Adrenal gland (tissue), 12 donors: ENCODE data around the gene FBXW7. TPM values are rescaled to one million over a fixed set of nuclear protein-coding genes. Genes with fewer than 3 reads are reported as not detected.

Experiments
- DNase-seq, 7 donors: peaks; one replicate each; pipeline ENCODE4 v3.0.0-alpha.2; 2019 to 2020
- H3K27ac ChIP-seq, 5 donors: fragments of 200-600 bp; sonication (generic) in 4 of 5; 1 replicate in 3 of 5; 2 replicates in 2 of 5; pipeline versions ENCODE4 v1.5.1 to v1.8.0; 2016 to 2020; ENCODE audit warnings: mild to moderate bottlenecking in 1 of 5
- H3K27me3 ChIP-seq: fragments of 200-600 bp; 2 replicates; pipeline ENCODE4 v1.8.0; 2021
- H3K36me3 ChIP-seq, 2 donors: fragments of 200-600 bp; replicated peaks in 1 of 2; 1 replicate in 1 of 2; 2 replicates in 1 of 2; pipeline versions ENCODE4 v1.5.1 to v1.8.0; 2018 to 2022
- H3K4me1 ChIP-seq, 2 donors: fragments of 200-600 bp; replicated peaks in 1 of 2; 1 replicate in 1 of 2; 2 replicates in 1 of 2; pipeline versions ENCODE4 v1.5.1 to v1.8.0; 2018 to 2021
- H3K4me3 ChIP-seq, 4 donors: fragments of 200-600 bp; sonication (generic) in 3 of 4; one replicate each; pipeline ENCODE4 v1.5.1; 2016 to 2018
- H3K9me3 ChIP-seq, 3 donors: fragments of 200-600 bp; sonication (generic) in 1 of 3; replicated peaks in 1 of 3; 1 replicate in 2 of 3; 2 replicates in 1 of 3; pipeline versions ENCODE4 v1.5.1 to v1.8.0; 2016 to 2021
- CTCF ChIP-seq, 6 experiments: fragments of 450-650 bp in 4 of 6; fragments of 200-600 bp in 2 of 6; sonication (generic) in 1 of 6; IDR thresholded peaks; 1 replicate in 5 of 6; 2 replicates in 1 of 6; pipeline versions ENCODE4 v1.5.1 to v1.8.0; 2016 to 2021; ENCODE audit warnings: antibody characterized with exemption in 6 of 6, mild to moderate bottlenecking in 2 of 6, moderate library complexity in 1 of 6
- POLR2A ChIP-seq, 2 donors: fragments of 450-650 bp; IDR thresholded peaks; one replicate each; pipeline ENCODE4 v1.6.1; 2017; ENCODE audit warnings: antibody characterized with exemption in 2 of 2, mild to moderate bottlenecking in 2 of 2, moderate library complexity in 1 of 2
- WGBS, 4 donors: extraction: QIAGEN DNeasy Blood & Tissue Kit in 2 of 4; methylation state at CpG; one replicate each; pipeline versions ENCODE4 v1.1.5 to v1.1.7; 2013 to 2017; 5-methylcytosine and 5-hydroxymethylcytosine counted together
- intact Hi-C, 2 donors: fragments of 100-400 bp; cut with DNase I; formaldehyde crosslinking; loops; one replicate each; pipeline versions ENCODE4 v1.14.1 to v1.15.0; 2022 to 2023
- polyA plus RNA-seq, 3 donors: library from polyadenylated mRNA; stranded (reverse); fragments of 200-250 nt in 2 of 3; fragments of 350-450 nt in 1 of 3; fragmentation: Illumina TruSeq in 1 of 3; extraction: RNeasy Lipid Tissue Mini Kit (QIAGEN cat#74804) in 1 of 3; gene quantifications; one replicate each; pipeline ENCODE4 v1.2.3, GENCODE V29; 2013 to 2014
- total RNA-seq, 9 donors: library from RNA; depleted of rRNA in 4 of 9; stranded (reverse); fragments of >200 nt in 4 of 9; fragments of 120-200 nt in 1 of 9; fragmentation: NEBNext Ultra II Directional in 1 of 9; extraction: Animal tissue kit (Norgen Biotek cat#: 25700) in 1 of 9; gene quantifications; one replicate each; pipeline versions ENCODE4 v1.1.0 to v1.2.4, GENCODE V29; 2013 to 2023
- donor health status: healthy with polysubstance abuse.
- donor health status: Bipolar disorder and iron deficiency.
- donor health status: DM: yes; HTN: yes; CAD: no.
- donor health status: DM: no; HTN: no; CAD: no.
- donor health status: DM: no; HTN: no; CAD: no.
- donor health status: DM: yes; HTN: yes; CAD: no.

The FBXW7 gene
- total and polyA plus RNA-seq, 12 donors = 17.6 to 55.5 (median 30.9) TPM

- no peak overlapping the region for H3K4me3 ChIP-seq
- WGBS, 4 donors = 78 to 92% (median 82%) methylated on average over 1 of the region's 1 CpG
- peaks cover 0 to 11% of the 10 kb centered on the region in 2 donors for H3K4me1 ChIP-seq
Measured at GRCh38 chr4:152460488-152460887, 75.4 kb downstream of the FBXW7 start.

DNA sequence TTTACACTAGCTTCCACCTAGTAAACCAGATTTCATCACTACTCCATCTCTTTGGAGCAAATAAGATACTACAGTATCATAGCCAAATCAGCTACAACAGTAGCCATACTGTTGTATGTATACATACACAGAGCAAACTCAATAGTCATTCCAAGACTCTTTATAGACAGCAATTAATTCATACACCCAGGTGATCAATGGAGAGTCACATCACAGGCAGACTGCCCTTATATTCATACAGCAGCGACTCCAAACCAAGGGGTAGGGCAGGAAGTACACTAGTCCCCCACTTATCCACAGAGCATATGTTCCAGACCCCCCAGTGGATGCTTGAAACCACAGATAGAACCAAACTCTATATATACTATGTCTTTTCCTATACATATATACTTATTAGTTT, 76.6 kb downstream of the FBXW7 start:
- no peaks in the 10 kb centered on the region for H3K27me3 ChIP-seq
- H3K4me1 ChIP-seq = peaks cover 0 to 5% of the 10 kb centered on the region in 2 donors
- WGBS, 4 donors = 83 to 89% (median 86%) methylated on average over 1 of the region's 1 CpG
- H3K27ac ChIP-seq = no peak overlapping the region
- H3K4me3 ChIP-seq = no peak overlapping the region
- no peak for TF ChIP-seq POLR2A (IDR thresholded peaks at IDR 0.05)
- TF ChIP-seq CTCF (IDR thresholded peaks at IDR 0.05) = no peak
- H3K9me3 ChIP-seq = no peaks in the 10 kb centered on the region
- no peak for DNase-seq
- H3K36me3 ChIP-seq = no peaks in the 10 kb centered on the region
- intact Hi-C loops = no loop called here

More at GRCh38 chr4:152460488-152460887, 75.4 kb downstream of the FBXW7 start:
- no peaks in the 10 kb centered on the region for H3K36me3 ChIP-seq
- no peak overlapping the region for H3K27ac ChIP-seq
- H3K9me3 ChIP-seq = no peaks in the 10 kb centered on the region
- TF ChIP-seq CTCF (IDR thresholded peaks at IDR 0.05) = peak in 1 of 6 experiments; percentile 10
- no peak for TF ChIP-seq POLR2A (IDR thresholded peaks at IDR 0.05)
- intact Hi-C loops = no loop called here
- no peaks in the 10 kb centered on the region for H3K27me3 ChIP-seq
- DNase-seq = no peak

GRCh38 chr4:152458801-152459302, 77.0 kb downstream of the FBXW7 start:
- 75 to 96% (median 80%) methylated on average over 1 of the region's 1 CpG for WGBS, 4 donors
- intact Hi-C loops = no loop called here

GRCh38 chr4:152456609-152457008, 79.3 kb downstream of the FBXW7 start:
- Histone ChIP-seq H3K4me1 (no peaks in the 10 kb centered on the region), H3K27ac (no peak overlapping the region), H3K4me3 (no peak overlapping the region), H3K27me3 (no peaks in the 10 kb centered on the region), H3K9me3 (no peaks in the 10 kb centered on the region), H3K36me3 (no peaks in the 10 kb centered on the region)
- intact Hi-C loops = no loop called here
- no peak for DNase-seq
- no peak for TF ChIP-seq POLR2A (IDR thresholded peaks at IDR 0.05)
- no peak for TF ChIP-seq CTCF (IDR thresholded peaks at IDR 0.05)
- WGBS, 4 donors = 88 to 98% (median 97%) methylated on average over 2 of the region's 2 CpGs

More at GRCh38 chr4:152458801-152459302, 77.0 kb downstream of the FBXW7 start:
- DNase-seq = no peak
- Histone ChIP-seq H3K4me3 (no peak overlapping the region), H3K4me1 (peaks cover 0 to 1% of the 10 kb centered on the region in 2 donors), H3K36me3 (no peaks in the 10 kb centered on the region), H3K27ac (no peak overlapping the region), H3K9me3 (no peaks in the 10 kb centered on the region), H3K27me3 (no peaks in the 10 kb centered on the region)
- TF ChIP-seq POLR2A (IDR thresholded peaks at IDR 0.05) (no peak), CTCF (IDR thresholded peaks at IDR 0.05) (no peak)
